CD4-positive, alpha-beta memory T cell (primary cell): ENCODE data around the gene CORO2A. TPM values are rescaled to one million over a fixed set of nuclear protein-coding genes. Genes with fewer than 3 reads are reported as not detected.
A peak's percentile ranks its signal among the peaks of the same experiment; 100 is the strongest.

Experiments
- CTCF ChIA-PET: fragments of 350-600 bp; sonication (Branson Sonifier 250); formaldehyde crosslinking; loops from one replicate; lab custom pipeline; 2021; ENCODE audit warnings: inconsistent platforms; ENCODE audit not compliant: partially characterized antibody; lab: Charles Lee
- POLR2A ChIA-PET: fragments of 350-600 bp; sonication (Branson Sonifier 250); formaldehyde crosslinking; loops from one replicate; lab custom pipeline; 2021; ENCODE audit not compliant: partially characterized antibody; lab: Charles Lee
- DNase-seq, 5 donors: peaks; one replicate each; pipeline versions ENCODE4 v3.0.0 to v3.0.0-alpha.2; 2020 to 2022; ENCODE audit warnings: mixed read lengths in 1 of 5
- H3K27ac ChIP-seq: one replicate; pipeline ENCODE4 v1.7.0; 2013; ENCODE audit warnings: low read depth, low read length
- H3K27me3 ChIP-seq: 2 replicates; pipeline ENCODE4 v1.7.0; 2013; ENCODE audit warnings: mild to moderate bottlenecking, low read length, moderate library complexity; ENCODE audit not compliant: insufficient read depth
- H3K36me3 ChIP-seq: 2 replicates; pipeline ENCODE4 v1.7.0; 2013; ENCODE audit warnings: mild to moderate bottlenecking, low read length, moderate library complexity; ENCODE audit not compliant: insufficient read depth
- H3K4me1 ChIP-seq: 2 replicates; pipeline ENCODE4 v1.7.0; 2013; ENCODE audit warnings: mild to moderate bottlenecking, low read length, moderate library complexity; ENCODE audit not compliant: insufficient read depth
- H3K4me3 ChIP-seq, 2 donors: one replicate each; pipeline ENCODE4 v1.7.0; 2013; ENCODE audit warnings: low read length in 2 of 2, mild to moderate bottlenecking in 1 of 2
- H3K9me3 ChIP-seq, 2 donors: one replicate each; pipeline ENCODE4 v1.7.0; 2013; ENCODE audit warnings: low read length in 2 of 2, control low read depth in 1 of 2; ENCODE audit not compliant: control insufficient read depth in 1 of 2
- H3K27ac Mint-ChIP-seq, 7 donors: one replicate each; pipeline ENCODE4 v1.8.0; 2020 to 2021; ENCODE audit warnings: mixed read lengths in 7 of 7, mild to moderate bottlenecking in 6 of 7, inconsistent platforms in 3 of 7, moderate library complexity in 3 of 7
- H3K27me3 Mint-ChIP-seq, 2 donors: one replicate each; pipeline ENCODE4 v1.8.0; 2020 to 2021; ENCODE audit warnings: mixed read lengths in 2 of 2
- H3K36me3 Mint-ChIP-seq, 2 donors: one replicate each; pipeline ENCODE4 v1.8.0; 2020 to 2021; ENCODE audit warnings: mixed read lengths in 2 of 2, inconsistent platforms in 1 of 2, mild to moderate bottlenecking in 1 of 2
- H3K4me1 Mint-ChIP-seq, 4 donors: one replicate each; pipeline ENCODE4 v1.8.0; 2020 to 2021; ENCODE audit warnings: mixed read lengths in 4 of 4, mild to moderate bottlenecking in 1 of 4
- H3K4me3 Mint-ChIP-seq, 8 donors: one replicate each; pipeline ENCODE4 v1.8.0; 2020 to 2021; ENCODE audit warnings: mixed read lengths in 8 of 8, mild to moderate bottlenecking in 7 of 8, moderate library complexity in 6 of 8, inconsistent platforms in 3 of 8
- H3K9me3 Mint-ChIP-seq, 8 donors: one replicate each; pipeline ENCODE4 v1.8.0; 2020 to 2021; ENCODE audit warnings: mixed read lengths in 8 of 8, mild to moderate bottlenecking in 5 of 8, inconsistent platforms in 3 of 8, moderate library complexity in 1 of 8
- intact Hi-C: fragments of 100-400 bp; cut with micrococcal nuclease; formaldehyde crosslinking; loops from one replicate; pipeline ENCODE4 v1.15.1; 2023
- polyA plus RNA-seq, 2 donors: library from polyadenylated mRNA; unstranded; fragments of 300-500 nt; fragmentation: Illumina TruSeq; gene quantifications; one replicate each; pipeline ENCODE4 v1.2.3, GENCODE V29; 2021
- total RNA-seq, 2 experiments: library from RNA; stranded (reverse); gene quantifications; one replicate each; pipeline ENCODE4 v1.2.3, GENCODE V29; 2021

The CORO2A gene
- total and polyA plus RNA-seq, 4 experiments from 2014 or later, result 4.4 to 11.9 (median 8.5) TPM

DNA sequence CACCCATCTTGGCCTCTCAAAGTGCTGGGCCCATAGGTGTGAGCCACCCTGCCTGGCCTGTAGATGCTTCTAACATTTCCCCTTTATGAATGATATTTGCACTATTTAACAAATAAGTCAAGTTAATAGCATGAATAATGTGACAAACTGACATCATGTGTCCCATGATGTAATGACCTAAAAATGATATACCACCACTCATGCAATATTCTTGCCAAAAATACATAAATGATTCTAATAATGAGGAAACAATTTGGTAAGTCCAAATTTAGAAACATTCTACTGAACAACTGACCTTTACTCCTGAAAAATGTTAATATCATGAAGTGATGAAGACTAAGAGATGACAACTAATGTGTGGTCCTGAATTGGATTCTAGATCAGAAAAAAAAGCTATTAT, 39.9 kb downstream of the CORO2A start:
- H3K4me1 Mint-ChIP-seq, result peaks cover 7 to 13% (median 10%) of the 10 kb centered on the region in 4 donors
- no peak overlapping the region for H3K4me3 ChIP-seq
- peak overlapping the region in 1 of 7 donors; percentile 18 for H3K27ac Mint-ChIP-seq
- ChIA-PET CTCF (no interaction called here), POLR2A (interaction anchor here (1.0 kb wide), 1 partner anchor 32 kb away, joined by 3 read pairs; no protein-coding TSS in a partner anchor)
- H3K4me1 ChIP-seq, result no peaks in the 10 kb centered on the region
- no peaks in the 10 kb centered on the region for H3K9me3 Mint-ChIP-seq
- H3K9me3 ChIP-seq, result no peaks in the 10 kb centered on the region
- peaks cover 22 to 42% of the 10 kb centered on the region in 2 donors for H3K36me3 Mint-ChIP-seq
- no peaks in the 10 kb centered on the region for H3K27me3 ChIP-seq
- no peak overlapping the region for H3K4me3 Mint-ChIP-seq
- intact Hi-C loops, result no loop called here
- peaks cover 9% of the 10 kb centered on the region for H3K36me3 ChIP-seq
- DNase-seq, result no peak
- H3K27ac ChIP-seq, result no peak overlapping the region
- no peaks in the 10 kb centered on the region for H3K27me3 Mint-ChIP-seq

- intact Hi-C loops, result no loop called here
- no peaks in the 10 kb centered on the region for H3K9me3 ChIP-seq
Measured at GRCh38 chr9:98150721-98151120, 41.7 kb downstream of the CORO2A start.

DNA sequence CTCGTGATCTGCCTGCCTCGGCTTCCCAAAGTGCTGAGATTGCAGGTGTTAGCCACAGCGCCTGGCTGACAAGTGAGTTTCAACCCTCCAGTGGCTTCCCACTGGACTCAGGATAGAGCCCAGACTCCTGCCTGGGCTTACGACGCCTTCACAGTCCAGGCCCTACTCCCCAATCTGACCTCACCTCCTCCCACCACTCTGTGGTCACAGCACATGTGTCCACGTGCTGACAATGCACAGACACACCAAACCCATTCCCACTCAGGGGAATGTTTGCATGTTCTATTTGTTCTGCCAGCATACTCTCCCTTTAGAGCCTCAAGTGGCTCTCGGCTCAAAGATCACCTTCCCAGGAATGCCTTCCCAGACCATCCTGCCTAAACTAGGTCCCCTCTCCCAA, 42.3 kb downstream of the CORO2A start:
- intact Hi-C loops, result no loop called here
- no peak overlapping the region for H3K27ac ChIP-seq
- peaks cover 17 to 34% of the 10 kb centered on the region in 2 donors for H3K36me3 Mint-ChIP-seq
- H3K27me3 ChIP-seq, result no peaks in the 10 kb centered on the region
- H3K36me3 ChIP-seq, result peaks cover 3% of the 10 kb centered on the region
- POLR2A ChIA-PET, result no interaction called here
- peak overlapping the region in 3 of 7 donors; percentile 10 to 70 (median 67) for H3K27ac Mint-ChIP-seq
- no peaks in the 10 kb centered on the region for H3K27me3 Mint-ChIP-seq
- no peak for DNase-seq
- CTCF ChIA-PET, result no interaction called here
- H3K4me1 ChIP-seq, result no peaks in the 10 kb centered on the region
- peaks cover 7 to 18% (median 14%) of the 10 kb centered on the region in 4 donors for H3K4me1 Mint-ChIP-seq
- H3K4me3 ChIP-seq, result no peak overlapping the region
- H3K9me3 ChIP-seq, result no peaks in the 10 kb centered on the region
- no peaks in the 10 kb centered on the region for H3K9me3 Mint-ChIP-seq
- H3K4me3 Mint-ChIP-seq, result no peak overlapping the region

More at GRCh38 chr9:98150721-98151120, 41.7 kb downstream of the CORO2A start:
- Histone ChIP-seq H3K27me3 (no peaks in the 10 kb centered on the region), H3K4me3 (no peak overlapping the region), H3K36me3 (peaks cover 3% of the 10 kb centered on the region), H3K4me1 (no peaks in the 10 kb centered on the region), H3K27ac (no peak overlapping the region)
- Mint-ChIP-seq H3K4me1 (peaks cover 7 to 18% (median 14%) of the 10 kb centered on the region in 4 donors), H3K27ac (peak overlapping the region in 4 of 7 donors; percentile 7 to 83 (median 64)), H3K36me3 (peaks cover 17 to 32% of the 10 kb centered on the region in 2 donors), H3K4me3 (no peak overlapping the region), H3K27me3 (no peaks in the 10 kb centered on the region), H3K9me3 (no peaks in the 10 kb centered on the region)
- ChIA-PET POLR2A (no interaction called here), CTCF (no interaction called here)
- no peak for DNase-seq

DNA sequence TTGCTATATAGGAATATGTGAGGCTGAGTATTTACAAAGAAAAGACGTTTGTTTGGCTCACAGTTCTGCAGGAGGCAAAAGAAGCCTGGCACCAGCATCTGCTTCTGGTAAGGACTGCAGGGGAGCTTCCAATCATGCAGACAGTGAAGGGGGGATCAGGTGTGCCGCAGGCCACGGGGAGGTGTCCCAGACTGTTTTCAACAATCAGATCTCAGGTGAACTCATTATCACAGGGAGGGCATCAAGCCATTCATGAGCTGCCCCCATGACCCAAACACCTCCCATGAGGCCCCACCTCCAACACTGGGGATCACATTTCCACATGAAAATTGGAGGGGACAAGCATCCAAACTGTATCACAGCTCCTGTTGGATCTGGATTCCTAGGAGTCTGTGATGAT, 43.0 kb downstream of the CORO2A start:
- no peaks in the 10 kb centered on the region for H3K9me3 ChIP-seq
- POLR2A ChIA-PET, result no interaction called here
- no peak overlapping the region for H3K4me3 ChIP-seq
- no peak overlapping the region for H3K27ac ChIP-seq
- no peaks in the 10 kb centered on the region for H3K27me3 ChIP-seq
- Mint-ChIP-seq H3K4me1 (peaks cover 7 to 22% (median 14%) of the 10 kb centered on the region in 4 donors), H3K4me3 (no peak overlapping the region), H3K36me3 (peaks cover 20 to 29% of the 10 kb centered on the region in 2 donors), H3K27ac (peak overlapping the region in 3 of 7 donors; percentile 19 to 55 (median 42)), H3K27me3 (no peaks in the 10 kb centered on the region), H3K9me3 (no peaks in the 10 kb centered on the region)
- peaks cover 3% of the 10 kb centered on the region for H3K36me3 ChIP-seq
- DNase-seq, result no peak
- H3K4me1 ChIP-seq, result no peaks in the 10 kb centered on the region
- CTCF ChIA-PET, result interaction anchor here (0.8 kb wide), 1 partner anchor 31 kb away, joined by 3 read pairs; no protein-coding TSS in a partner anchor
- intact Hi-C loops, result no loop called here

GRCh38 chr9:98148486-98148885, 44.0 kb downstream of the CORO2A start:
- no peak for DNase-seq
- Mint-ChIP-seq H3K27ac (peak overlapping the region in 2 of 7 donors; percentile 12 to 63), H3K4me1 (peaks cover 7 to 26% (median 14%) of the 10 kb centered on the region in 4 donors), H3K36me3 (peaks cover 19 to 28% of the 10 kb centered on the region in 2 donors), H3K4me3 (no peak overlapping the region), H3K27me3 (no peaks in the 10 kb centered on the region), H3K9me3 (no peaks in the 10 kb centered on the region)
- H3K4me3 ChIP-seq, result no peak overlapping the region
- no peaks in the 10 kb centered on the region for H3K27me3 ChIP-seq
- H3K36me3 ChIP-seq, result peaks cover 3% of the 10 kb centered on the region
- ChIA-PET CTCF (interaction anchor here (1.4 kb wide), 1 partner anchor 57 kb away, joined by 3 read pairs; no protein-coding TSS in a partner anchor), POLR2A (interaction anchor here (0.8 kb wide), 1 partner anchor 30 kb away, joined by 3 read pairs; the partner anchor contains the start of gene TRIM14)
- intact Hi-C loops, result no loop called here
- H3K9me3 ChIP-seq, result no peaks in the 10 kb centered on the region
- no peak overlapping the region for H3K27ac ChIP-seq
- no peaks in the 10 kb centered on the region for H3K4me1 ChIP-seq

- peak overlapping the region in 3 of 7 donors; percentile 56 to 78 (median 75) for H3K27ac Mint-ChIP-seq
- CTCF ChIA-PET, result interaction anchor here (0.6 to 1.4 kb wide), 2 partner anchors 58 to 89 kb away, joined by 3 to 4 read pairs; no protein-coding TSS in a partner anchor
Measured at GRCh38 chr9:98147582-98147981, 44.9 kb downstream of the CORO2A start.

GRCh38 chr9:98146101-98146991, 46.1 kb downstream of the CORO2A start:
- H3K4me1 ChIP-seq, result no peaks in the 10 kb centered on the region
- H3K9me3 ChIP-seq, result no peaks in the 10 kb centered on the region
- Mint-ChIP-seq H3K9me3 (no peaks in the 10 kb centered on the region), H3K4me3 (no peak overlapping the region), H3K27ac (peak overlapping the region in 3 of 7 donors; percentile 13 to 30 (median 30)), H3K27me3 (no peaks in the 10 kb centered on the region), H3K36me3 (peaks cover 18 to 24% of the 10 kb centered on the region in 2 donors), H3K4me1 (peaks cover 7 to 32% (median 14%) of the 10 kb centered on the region in 4 donors)
- DNase-seq, result no peak
- no peaks in the 10 kb centered on the region for H3K27me3 ChIP-seq
- no peak overlapping the region for H3K4me3 ChIP-seq
- intact Hi-C loops, result no loop called here
- no peak overlapping the region for H3K27ac ChIP-seq
- CTCF ChIA-PET, result no interaction called here
- POLR2A ChIA-PET, result no interaction called here
- H3K36me3 ChIP-seq, result no peaks in the 10 kb centered on the region

More at GRCh38 chr9:98147582-98147981, 44.9 kb downstream of the CORO2A start:
- peaks cover 7 to 32% (median 14%) of the 10 kb centered on the region in 4 donors for H3K4me1 Mint-ChIP-seq
- Histone ChIP-seq H3K4me1 (no peaks in the 10 kb centered on the region), H3K27me3 (no peaks in the 10 kb centered on the region), H3K36me3 (peaks cover 2% of the 10 kb centered on the region), H3K9me3 (no peaks in the 10 kb centered on the region), H3K27ac (no peak overlapping the region), H3K4me3 (no peak overlapping the region)
- H3K27me3 Mint-ChIP-seq, result no peaks in the 10 kb centered on the region
- peaks cover 18 to 26% of the 10 kb centered on the region in 2 donors for H3K36me3 Mint-ChIP-seq
- H3K9me3 Mint-ChIP-seq, result no peaks in the 10 kb centered on the region
- no peak for DNase-seq
- no peak overlapping the region for H3K4me3 Mint-ChIP-seq
- POLR2A ChIA-PET, result no interaction called here
- intact Hi-C loops, result no loop called here
